Measurements from ENCODE around the gene APBA2.
"Not testable (repeated sequence)": the region's sequence is repeated elsewhere in the genome, so short reads cannot be mapped to it uniquely, and the experiment has no call there.

DNA sequence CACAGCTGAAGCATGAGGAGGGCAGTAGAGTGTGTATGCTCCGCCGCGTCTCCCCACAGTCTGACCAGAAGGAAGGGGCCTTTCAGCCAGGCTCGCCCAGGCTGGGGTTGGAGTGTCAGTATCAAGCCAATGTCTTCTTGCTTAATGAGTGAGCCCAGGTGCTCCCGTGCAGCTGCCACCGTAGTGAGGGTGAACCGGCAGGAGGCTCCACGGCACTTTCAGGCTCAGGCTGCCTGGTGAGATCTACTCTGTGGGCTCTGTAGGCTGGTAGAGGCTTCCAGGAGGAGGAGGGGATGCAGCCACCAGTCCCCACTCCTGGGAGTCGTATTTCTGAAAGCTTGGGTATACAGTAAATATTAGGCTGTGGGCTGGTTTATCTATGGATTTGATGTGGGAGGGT lies 45.5 kb upstream of the APBA2 start:
- TF ChIP-seq, protein P1, sequence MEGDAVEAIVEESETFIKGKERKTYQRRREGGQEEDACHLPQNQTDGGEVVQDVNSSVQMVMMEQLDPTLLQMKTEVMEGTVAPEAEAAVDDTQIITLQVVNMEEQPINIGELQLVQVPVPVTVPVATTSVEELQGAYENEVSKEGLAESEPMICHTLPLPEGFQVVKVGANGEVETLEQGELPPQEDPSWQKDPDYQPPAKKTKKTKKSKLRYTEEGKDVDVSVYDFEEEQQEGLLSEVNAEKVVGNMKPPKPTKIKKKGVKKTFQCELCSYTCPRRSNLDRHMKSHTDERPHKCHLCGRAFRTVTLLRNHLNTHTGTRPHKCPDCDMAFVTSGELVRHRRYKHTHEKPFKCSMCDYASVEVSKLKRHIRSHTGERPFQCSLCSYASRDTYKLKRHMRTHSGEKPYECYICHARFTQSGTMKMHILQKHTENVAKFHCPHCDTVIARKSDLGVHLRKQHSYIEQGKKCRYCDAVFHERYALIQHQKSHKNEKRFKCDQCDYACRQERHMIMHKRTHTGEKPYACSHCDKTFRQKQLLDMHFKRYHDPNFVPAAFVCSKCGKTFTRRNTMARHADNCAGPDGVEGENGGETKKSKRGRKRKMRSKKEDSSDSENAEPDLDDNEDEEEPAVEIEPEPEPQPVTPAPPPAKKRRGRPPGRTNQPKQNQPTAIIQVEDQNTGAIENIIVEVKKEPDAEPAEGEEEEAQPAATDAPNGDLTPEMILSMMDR (IDR thresholded peaks at IDR 0.05; ENCODE audit: low read length) = not testable (repeated sequence)
- TF ChIP-seq EZH2 (IDR thresholded peaks at IDR 0.05; ENCODE audit: borderline replicate concordance, low read length) = not testable (repeated sequence)

Measured in OCI-LY1 (cell line).